GM15510 (cell line): ENCODE data around the gene HOXA1.

Experiments used
- POLR2A ChIP-seq: IDR thresholded peaks from 3 replicates; pipeline ENCODE4 v1.6.1; 2011; ENCODE audit warnings: borderline replicate concordance; ENCODE audit not compliant: insufficient read length; ENCODE audit errors: extremely low read depth

The HOXA1 gene

DNA sequence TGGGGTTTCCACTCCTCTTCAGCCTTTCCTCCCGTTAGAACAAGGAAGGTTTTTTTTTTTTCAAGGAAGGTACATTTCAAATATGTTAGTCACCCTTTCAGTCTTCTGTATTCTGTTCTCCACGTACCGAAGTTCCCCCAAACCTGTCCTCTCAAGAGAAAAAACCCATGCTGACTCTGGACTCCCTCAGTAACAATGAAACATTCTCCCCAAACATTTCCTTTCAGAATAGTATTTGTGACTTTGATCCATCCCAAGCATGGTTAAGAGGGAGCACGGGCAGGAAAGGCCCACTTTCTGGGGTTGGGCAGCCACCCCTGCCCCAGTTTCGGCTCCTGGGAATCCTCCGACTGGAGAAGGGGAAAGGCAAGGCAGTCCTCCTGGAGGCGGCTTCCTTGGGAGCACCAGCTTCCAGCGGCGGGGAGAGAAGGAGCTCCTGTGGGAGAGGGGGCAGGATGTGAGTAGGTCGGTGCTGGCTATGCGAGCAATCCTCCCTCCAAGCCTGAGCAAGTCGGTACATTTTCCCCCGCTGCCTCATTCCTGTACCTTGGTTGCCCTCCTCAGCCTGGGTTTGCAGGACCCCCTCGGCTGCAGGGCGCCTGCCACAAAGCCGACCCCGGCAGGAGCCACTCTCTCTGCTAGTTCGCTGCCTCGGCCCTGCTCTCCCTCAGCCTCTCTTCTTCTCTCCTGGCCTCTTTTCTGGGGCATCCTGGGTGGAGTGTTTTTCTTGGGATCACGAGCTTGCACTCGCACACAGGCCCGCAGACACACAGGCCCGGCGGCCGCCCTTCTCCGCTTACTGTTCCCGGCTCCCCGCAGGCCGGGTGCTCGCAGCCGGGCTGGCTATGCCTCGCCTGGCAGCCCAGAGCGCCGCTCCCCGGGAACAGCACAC, 2.1 kb upstream of the HOXA1 start:
- no peak for TF ChIP-seq POLR2A

DNA sequence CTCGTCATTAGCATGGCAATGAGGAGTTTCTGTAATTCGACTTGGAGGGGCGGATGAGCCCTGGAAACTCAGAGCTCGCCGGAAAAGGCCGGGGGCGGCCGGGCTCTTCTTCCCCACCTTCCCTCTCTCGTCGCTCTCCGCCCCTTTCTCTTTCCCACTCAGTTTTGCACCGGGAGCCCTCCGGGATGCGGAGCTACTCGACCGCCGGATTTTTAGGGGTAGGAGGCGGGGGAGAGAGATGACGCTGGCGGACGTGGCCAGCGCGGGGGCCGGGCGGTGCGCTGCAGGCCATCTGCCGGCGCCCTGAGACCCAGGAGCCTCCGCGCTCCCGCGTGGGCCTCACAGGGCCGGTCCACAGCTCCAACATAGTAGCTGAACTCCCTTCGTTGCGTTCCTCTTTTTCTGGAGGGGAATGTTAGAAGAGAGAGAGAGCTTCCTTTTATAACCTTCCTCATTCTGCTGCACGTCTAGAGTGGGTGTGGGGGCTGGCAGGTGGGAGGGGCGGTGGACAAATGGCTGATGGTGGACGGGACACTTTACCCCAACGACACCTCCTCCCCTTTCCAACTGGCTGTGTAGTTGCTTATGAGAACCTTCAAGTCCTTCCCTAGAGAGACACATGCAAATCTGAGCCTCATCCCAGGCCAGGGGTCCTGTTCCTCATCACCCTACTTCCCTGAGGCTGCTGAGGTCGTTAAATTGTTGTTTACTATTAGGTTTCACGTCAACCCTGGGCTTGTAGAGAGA, 1.1 kb upstream of the HOXA1 start:
- TF ChIP-seq POLR2A: no peak

DNA sequence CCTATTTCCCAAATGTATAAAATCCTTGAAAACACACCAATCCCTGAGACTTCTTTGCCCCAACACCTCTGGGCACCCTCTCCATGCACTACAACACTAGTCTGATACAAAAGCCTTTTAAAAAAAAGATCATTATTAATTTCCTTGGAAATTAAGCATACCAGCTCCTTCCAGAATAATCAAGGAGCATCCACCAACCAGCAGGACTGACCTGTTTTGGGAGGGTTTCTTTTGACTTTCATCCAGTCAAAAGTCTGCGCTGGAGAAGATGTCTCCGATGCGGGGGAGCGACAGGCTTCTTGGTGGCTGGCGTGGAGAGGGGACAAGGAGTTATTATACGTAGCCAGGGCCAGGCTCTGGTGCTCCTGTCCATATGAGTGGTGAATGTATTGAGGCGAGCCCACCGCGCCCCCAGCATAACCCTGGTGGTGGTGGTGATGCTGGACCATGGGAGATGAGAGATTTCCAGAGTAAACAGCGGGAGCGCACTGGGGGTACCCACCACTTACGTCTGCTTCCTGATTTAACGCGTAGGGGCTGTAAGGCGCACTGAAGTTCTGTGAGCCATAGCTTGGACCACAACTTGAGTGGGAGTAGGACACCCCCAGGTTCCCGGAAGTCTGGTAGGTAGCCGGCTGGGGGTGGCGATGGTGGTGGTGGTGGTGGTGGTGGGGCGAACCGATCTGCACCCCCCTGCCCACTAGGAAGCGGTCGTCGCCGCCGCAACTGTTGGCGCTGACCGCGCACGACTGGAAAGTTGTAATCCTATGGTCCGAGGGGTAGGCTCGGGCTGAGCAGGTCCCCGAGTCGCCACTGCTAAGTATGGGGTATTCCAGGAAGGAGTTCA, 527 bp downstream of the HOXA1 start:
- TF ChIP-seq POLR2A: no peak

DNA sequence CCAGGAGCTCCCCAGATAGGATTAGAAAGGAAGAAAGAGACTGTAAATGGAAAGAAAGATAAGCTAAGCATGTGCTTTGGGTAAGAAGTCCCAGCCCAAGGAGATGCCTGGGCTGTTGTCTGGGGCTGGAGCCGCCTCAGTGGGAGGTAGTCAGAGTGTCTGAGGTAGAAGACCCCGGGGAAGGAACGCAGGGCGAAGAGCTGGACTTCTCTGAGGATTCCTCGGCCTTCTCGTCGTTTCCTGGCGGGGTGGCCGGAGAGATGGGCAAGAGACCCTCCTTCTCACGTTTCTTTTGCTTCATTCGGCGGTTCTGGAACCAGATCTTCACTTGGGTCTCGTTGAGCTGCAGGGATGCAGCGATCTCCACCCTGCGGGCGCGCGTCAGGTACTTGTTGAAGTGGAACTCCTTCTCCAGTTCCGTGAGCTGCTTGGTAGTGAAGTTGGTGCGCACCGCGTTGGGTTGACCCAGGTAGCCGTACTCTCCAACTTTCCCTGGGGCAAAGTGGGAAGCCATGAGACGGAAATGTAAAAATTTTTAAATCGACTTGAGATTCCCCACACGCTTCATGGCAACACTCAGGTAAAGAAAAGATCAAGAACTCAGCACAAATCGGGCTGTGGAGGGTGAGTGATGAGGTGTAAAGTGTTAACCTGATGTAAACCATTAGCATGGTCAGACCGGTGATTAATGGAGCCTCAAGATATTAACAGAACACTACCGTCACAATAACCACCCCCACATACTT, 1.3 kb downstream of the HOXA1 start:
- no peak for TF ChIP-seq POLR2A

DNA sequence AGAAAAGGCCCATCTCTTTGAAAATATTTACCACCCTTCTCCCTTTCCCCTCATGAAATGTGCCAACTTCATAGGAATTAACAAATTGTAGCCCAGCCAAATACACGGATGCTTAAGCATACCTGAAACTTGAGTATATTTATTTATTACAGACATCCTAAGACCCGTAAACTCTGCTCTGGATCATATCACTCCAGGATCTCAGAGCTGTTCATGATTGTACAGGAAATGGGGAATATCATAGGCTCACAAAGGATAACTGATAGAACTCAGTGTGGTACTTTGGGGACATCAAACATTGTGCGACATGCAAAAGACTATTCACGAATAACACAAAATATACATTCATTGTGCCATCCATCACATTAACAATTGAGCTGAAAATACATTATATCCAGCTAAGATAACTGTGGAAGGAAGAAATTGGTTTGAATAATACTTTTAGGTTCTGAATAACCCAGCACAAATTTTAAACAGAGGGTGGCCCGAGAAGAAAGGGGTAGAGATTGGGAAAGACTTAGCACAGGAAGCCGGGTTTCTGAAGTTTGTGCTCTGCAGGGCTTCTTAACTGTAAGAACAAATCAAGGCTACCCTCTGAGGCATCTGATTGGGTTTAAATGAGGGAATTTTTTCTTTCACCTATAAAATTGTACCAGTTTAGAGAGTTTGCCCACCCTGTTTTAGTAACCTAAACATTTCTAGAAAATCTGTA, 2.5 kb downstream of the HOXA1 start:
- TF ChIP-seq POLR2A: no peak

DNA sequence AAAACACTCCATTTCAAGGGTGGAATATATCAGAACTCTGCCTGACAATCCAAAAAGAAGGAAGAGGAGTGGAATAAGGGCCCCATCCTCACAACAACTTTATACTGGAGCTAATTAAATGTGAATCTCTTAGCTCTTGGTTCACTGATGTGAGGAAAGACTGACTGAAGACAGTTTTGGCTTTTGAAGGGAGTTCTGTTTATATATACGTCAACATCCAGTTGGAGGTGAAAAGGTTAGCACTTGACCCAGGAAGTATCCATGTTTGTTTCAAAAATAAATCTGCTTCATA, 3.0 kb downstream of the HOXA1 start:
- no peak for TF ChIP-seq POLR2A

DNA sequence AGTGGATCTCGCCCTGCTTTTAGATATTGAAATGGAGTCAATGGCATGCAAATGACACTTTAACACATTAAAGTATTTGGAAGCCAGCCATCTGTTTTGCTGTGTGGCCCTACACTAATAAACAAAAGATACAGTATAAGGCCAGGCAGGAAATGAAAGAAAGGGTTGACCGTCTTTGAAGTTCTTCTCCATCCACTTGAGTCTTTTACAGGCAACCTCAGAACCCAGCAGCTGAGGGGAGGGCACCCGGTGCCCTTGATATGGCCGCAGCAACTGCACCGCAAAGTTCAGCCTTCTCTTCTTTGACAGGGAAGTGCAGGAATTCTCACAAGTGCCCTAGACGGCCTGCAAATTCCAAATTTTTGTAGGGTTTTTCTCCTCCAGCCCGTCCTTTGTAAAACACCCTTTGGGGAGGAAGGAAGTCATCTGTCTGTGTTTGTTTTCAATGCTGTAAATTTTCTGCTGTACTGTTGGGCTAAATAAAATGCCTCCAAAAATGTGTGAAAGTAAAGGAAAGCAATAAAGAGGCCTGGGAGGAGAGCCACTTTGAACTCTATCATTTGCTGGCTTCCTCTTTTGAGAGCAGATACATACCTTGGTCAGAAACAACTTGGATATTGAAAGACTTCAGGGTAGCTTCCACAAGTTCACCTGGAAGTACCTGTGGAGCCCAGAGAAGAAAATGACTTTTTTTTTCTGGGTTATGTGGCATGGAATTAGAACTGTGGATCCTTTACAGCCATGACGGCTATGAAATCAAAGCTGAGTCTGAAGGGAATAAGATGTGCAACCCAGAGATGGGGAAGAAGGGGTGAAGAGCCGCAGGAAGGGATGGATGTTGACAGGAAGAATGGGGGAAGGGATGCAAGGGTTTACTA, 3.6 kb downstream of the HOXA1 start:
- TF ChIP-seq POLR2A: no peak

DNA sequence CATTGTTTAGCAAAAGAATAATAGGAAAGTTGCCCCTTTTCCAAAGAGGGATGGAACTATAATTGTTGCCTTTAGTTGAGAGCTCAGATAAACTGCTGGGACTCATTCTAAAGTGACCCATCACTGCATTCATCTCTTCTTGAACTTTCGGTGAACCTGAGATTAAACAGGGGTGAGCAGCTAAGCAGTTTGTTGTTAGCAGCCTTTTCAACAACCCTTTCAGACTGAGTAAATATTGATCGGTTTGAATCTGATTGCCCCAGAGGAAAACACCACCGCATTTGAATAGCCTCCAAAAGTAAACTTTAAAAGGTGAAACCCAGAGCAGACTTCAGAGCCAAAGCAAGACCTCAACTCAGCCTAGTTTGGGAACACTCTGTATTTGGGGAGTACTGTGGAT, 4.7 kb downstream of the HOXA1 start:
- TF ChIP-seq POLR2A: no peak

DNA sequence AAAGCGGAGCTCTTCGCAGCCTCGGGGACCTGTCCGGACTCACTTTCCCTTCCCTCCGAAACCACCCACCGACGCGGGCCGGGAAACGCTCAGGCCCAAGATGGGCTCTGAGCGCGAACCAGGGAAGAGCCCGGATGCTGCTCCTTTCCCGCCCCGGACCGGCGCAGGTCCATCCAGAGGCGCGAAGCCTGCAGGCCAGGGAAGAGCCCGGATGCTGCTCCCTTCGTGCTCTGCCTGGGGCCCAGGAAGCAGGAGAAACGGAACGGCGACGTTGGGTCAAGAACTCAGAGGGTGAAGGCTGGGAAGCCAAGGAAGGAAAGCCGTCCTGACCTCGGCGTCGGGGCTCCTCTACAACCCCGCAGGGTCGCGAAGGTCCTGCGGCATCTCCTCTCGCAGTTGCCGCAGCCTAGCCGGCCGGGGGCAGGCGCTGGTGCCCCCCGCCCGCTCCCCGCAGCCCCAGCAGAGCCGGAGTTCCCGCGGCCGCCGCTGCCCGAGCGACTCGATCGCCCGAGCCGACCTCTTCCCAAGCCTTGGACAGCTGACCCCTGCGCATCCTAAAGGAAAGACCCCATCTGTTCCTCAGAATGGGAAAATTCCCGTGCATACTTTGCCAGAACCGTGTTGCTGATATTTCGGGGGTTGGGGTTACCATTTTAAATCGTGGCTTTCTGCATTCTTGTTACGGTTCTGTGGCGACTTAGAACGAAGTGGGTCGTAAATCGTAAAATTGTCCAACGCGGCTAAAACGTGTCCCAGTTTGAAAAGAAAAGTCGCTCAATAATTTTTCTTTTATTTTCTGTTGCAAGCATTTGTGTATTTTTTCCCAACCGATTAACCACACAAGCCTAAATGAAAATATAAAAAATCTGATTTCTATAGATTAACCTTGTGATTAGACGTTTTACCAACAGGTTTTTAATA, 7.5 kb downstream of the HOXA1 start:
- no peak for TF ChIP-seq POLR2A

DNA sequence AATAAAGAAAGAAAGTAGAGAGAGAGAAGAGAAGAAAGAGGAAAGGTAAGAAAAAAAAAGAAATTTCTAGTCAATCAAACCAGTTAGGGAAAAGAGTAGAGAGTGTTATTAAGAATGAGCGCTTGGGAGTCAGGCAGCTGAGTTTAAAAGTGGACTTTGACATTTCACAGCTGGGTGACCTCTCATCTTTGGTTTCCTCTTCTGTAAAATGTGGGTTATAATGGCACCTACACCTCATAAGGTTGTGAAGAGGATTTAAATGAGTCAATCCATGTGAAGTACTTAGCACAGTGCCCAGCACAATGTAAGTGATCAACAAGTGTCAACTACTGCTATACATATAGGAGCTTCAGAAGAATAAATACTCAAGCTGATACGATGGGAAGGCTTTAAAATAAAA, 12.2 kb downstream of the HOXA1 start:
- TF ChIP-seq POLR2A: no peak

DNA sequence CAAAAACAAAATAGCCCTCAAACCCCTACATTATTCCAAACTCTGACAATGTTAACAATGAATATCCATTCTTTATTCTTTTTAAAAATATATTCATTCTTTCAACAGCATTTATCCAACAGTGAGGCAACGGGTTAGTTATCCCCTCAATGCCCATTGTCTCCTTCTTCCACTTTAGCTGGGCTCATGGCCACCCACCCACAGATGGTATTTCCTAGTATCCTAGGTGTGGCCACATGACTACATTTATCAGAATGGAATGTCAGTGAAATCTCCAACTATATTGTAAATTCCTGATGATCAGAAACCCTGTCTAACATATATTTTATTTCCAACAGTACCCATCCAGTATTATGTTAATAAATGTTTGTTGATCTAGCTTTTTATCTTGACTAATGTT, 13.6 kb downstream of the HOXA1 start:
- TF ChIP-seq POLR2A: no peak

DNA sequence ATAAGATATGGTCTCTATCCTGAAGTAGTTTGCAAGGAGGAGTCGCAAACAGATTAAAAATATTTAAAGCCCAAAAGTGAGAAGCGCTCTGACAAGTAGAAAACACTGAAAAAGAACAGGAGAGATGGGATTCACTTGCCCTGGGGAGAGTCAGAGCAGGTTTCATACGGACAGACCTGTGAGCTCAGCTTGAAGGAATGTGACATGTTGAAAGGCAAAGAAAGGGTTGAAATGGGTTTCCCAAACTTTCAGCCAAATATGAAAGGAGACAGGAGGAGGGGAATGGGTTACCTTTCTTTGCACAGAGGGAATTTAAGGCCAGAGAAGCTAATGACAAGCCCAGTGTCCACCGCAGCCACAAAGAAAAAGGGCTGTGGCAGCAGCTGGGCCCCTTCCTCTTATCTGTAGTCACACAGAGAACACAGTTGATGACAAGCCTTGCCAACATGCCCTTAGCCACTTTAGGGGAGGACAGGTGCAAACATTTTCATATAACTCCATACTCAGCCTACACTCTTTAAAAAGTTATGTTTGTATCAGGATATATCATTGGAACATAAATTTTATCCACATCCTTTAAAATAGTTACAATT, 14.9 kb downstream of the HOXA1 start:
- no peak for TF ChIP-seq POLR2A
